Measurements from ENCODE around the gene SGSH. TPM values are rescaled to one million over a fixed set of nuclear protein-coding genes. Genes with fewer than 3 reads are reported as not detected.
A peak's percentile ranks its signal among the peaks of the same experiment; 100 is the strongest.
"Not testable (repeated sequence)": the region's sequence is repeated elsewhere in the genome, so short reads cannot be mapped to it uniquely, and the experiment has no call there.

SGSH gene
- total RNA-seq, 1 donor from 2014 or later = 53.7 TPM

GRCh38 chr17:80202197-80202596 is 17.9 kb downstream of the SGSH start:
- H3K4me3 Mint-ChIP-seq = no peak overlapping the region
- no peak for DNase-seq (ENCODE audit: low spot score in 2 of 2, unreplicated experiment in 2 of 2)
- peaks cover 8% of the 10 kb centered on the region for H3K4me1 Mint-ChIP-seq
- H3K9me3 Mint-ChIP-seq = no peaks in the 10 kb centered on the region
- H3K27ac Mint-ChIP-seq = no peak overlapping the region
- peaks cover 3% of the 10 kb centered on the region for H3K36me3 Mint-ChIP-seq
- no peak for TF ChIP-seq CTCF (IDR thresholded peaks at IDR 0.05; ENCODE audit: unreplicated experiment)
- H3K27me3 Mint-ChIP-seq (ENCODE audit: low read depth) = no peaks in the 10 kb centered on the region

- peaks cover 8% of the 10 kb centered on the region for H3K4me1 Mint-ChIP-seq
- no peak overlapping the region for H3K4me3 Mint-ChIP-seq
- H3K27ac Mint-ChIP-seq = no peak overlapping the region
- TF ChIP-seq CTCF (IDR thresholded peaks at IDR 0.05; ENCODE audit: unreplicated experiment) = no peak
- H3K27me3 Mint-ChIP-seq (ENCODE audit: low read depth) = no peaks in the 10 kb centered on the region
- H3K9me3 Mint-ChIP-seq = no peaks in the 10 kb centered on the region
- peaks cover 2% of the 10 kb centered on the region for H3K36me3 Mint-ChIP-seq
- DNase-seq (ENCODE audit: low spot score in 2 of 2, unreplicated experiment in 2 of 2) = no peak
Measured at GRCh38 chr17:80201446-80201845, 18.7 kb downstream of the SGSH start.

- not testable (repeated sequence) for H3K27me3 Mint-ChIP-seq (ENCODE audit: low read depth); DNase-seq (ENCODE audit: low spot score in 2 of 2, unreplicated experiment in 2 of 2); H3K4me3 Mint-ChIP-seq
Measured at GRCh38 chr17:80199295-80199694, 20.8 kb downstream of the SGSH start.

GRCh38 chr17:80198144-80198661 is 21.9 kb downstream of the SGSH start:
- H3K4me1 Mint-ChIP-seq = peaks cover 8% of the 10 kb centered on the region
- peaks cover 2% of the 10 kb centered on the region for H3K36me3 Mint-ChIP-seq
- TF ChIP-seq CTCF (IDR thresholded peaks at IDR 0.05; ENCODE audit: unreplicated experiment) = no peak
- no peak for DNase-seq (ENCODE audit: low spot score in 2 of 2, unreplicated experiment in 2 of 2)
- no peak overlapping the region for H3K27ac Mint-ChIP-seq
- no peaks in the 10 kb centered on the region for H3K9me3 Mint-ChIP-seq
- no peaks in the 10 kb centered on the region for H3K27me3 Mint-ChIP-seq (ENCODE audit: low read depth)
- no peak overlapping the region for H3K4me3 Mint-ChIP-seq

More at GRCh38 chr17:80199295-80199694, 20.8 kb downstream of the SGSH start:
- not testable (repeated sequence) for H3K27ac Mint-ChIP-seq, H3K9me3 Mint-ChIP-seq, H3K4me1 Mint-ChIP-seq, H3K36me3 Mint-ChIP-seq

- no peak for TF ChIP-seq CTCF (IDR thresholded peaks at IDR 0.05; ENCODE audit: unreplicated experiment)
- H3K9me3 Mint-ChIP-seq = no peaks in the 10 kb centered on the region
- no peaks in the 10 kb centered on the region for H3K36me3 Mint-ChIP-seq
- H3K27ac Mint-ChIP-seq = no peak overlapping the region
- H3K27me3 Mint-ChIP-seq (ENCODE audit: low read depth) = no peaks in the 10 kb centered on the region
- no peak overlapping the region for H3K4me3 Mint-ChIP-seq
- DNase-seq (ENCODE audit: low spot score in 2 of 2, unreplicated experiment in 2 of 2) = no peak
- peaks cover 13% of the 10 kb centered on the region for H3K4me1 Mint-ChIP-seq
Measured at GRCh38 chr17:80196652-80197051, 23.5 kb downstream of the SGSH start.

- Mint-ChIP-seq H3K36me3 (no peaks in the 10 kb centered on the region), H3K27me3 (ENCODE audit: low read depth) (no peaks in the 10 kb centered on the region), H3K4me3 (no peak overlapping the region), H3K9me3 (no peaks in the 10 kb centered on the region), H3K27ac (no peak overlapping the region), H3K4me1 (peaks cover 15% of the 10 kb centered on the region)
- peak; percentile 94 for TF ChIP-seq CTCF (IDR thresholded peaks at IDR 0.05; ENCODE audit: unreplicated experiment)
- no peak for DNase-seq (ENCODE audit: low spot score in 2 of 2, unreplicated experiment in 2 of 2)
Measured at GRCh38 chr17:80195671-80196529, 24.2 kb downstream of the SGSH start.
